ENCODE data around the gene DNAI2.

GRCh38 chr17:74362810-74363498 is 88.9 kb downstream of the DNAI2 start:
- TF ChIP-seq POLR2A (IDR thresholded peaks at IDR 0.05; ENCODE audit: low read depth, low read length), result no peak
- TF ChIP-seq POLR2AphosphoS5 (IDR thresholded peaks at IDR 0.05; ENCODE audit: low read depth, low read length), result no peak
